HepG2 (cell line): Measurements from ENCODE around the gene GOT2.

Experiments used
- AKAP8 ChIP-seq: sonication (generic); formaldehyde crosslinking; IDR thresholded peaks from 2 replicates; pipeline ENCODE4 v1.5.1; 2020; ENCODE audit warnings: mild to moderate bottlenecking, missing genetic modification reagents
- CBFB ChIP-seq: sonication (generic); formaldehyde crosslinking; IDR thresholded peaks from 2 replicates; pipeline ENCODE4 v1.4.0; 2020; ENCODE audit warnings: missing genetic modification reagents
- CREM ChIP-seq, 2 experiments: sonication (generic) in 1 of 2; formaldehyde crosslinking in 1 of 2; IDR thresholded peaks; 2 replicates each; pipeline versions ENCODE4 v1.4.0 to v1.6.1; 2016 to 2020; ENCODE audit warnings: antibody characterized with exemption in 1 of 2, mild to moderate bottlenecking in 1 of 2, missing genetic modification reagents in 1 of 2
- EP300 ChIP-seq, 3 experiments: sonication (generic) in 1 of 3; formaldehyde crosslinking in 1 of 3; IDR thresholded peaks; 2 replicates each; pipeline versions ENCODE4 v1.5.1 to v1.6.1; 2011 to 2020; ENCODE audit warnings: low read depth in 2 of 3, low read length in 2 of 3, borderline replicate concordance in 1 of 3, improper control_type of control experiment in 1 of 3, mild to moderate bottlenecking in 1 of 3, missing genetic modification reagents in 1 of 3, moderate library complexity in 1 of 3
- HMG20A ChIP-seq: IDR thresholded peaks from 2 replicates; pipeline ENCODE4 v1.6.1; 2016; ENCODE audit warnings: borderline replicate concordance
- MEF2D ChIP-seq: sonication (generic); formaldehyde crosslinking; IDR thresholded peaks from 2 replicates; pipeline ENCODE4 v1.5.1; 2020; ENCODE audit warnings: mild to moderate bottlenecking, missing genetic modification reagents
- MXI1 ChIP-seq: IDR thresholded peaks from 3 replicates; pipeline ENCODE4 v1.6.1; 2012; ENCODE audit warnings: low read depth, low read length, inconsistent platforms, borderline replicate concordance
- NR1H2 ChIP-seq: sonication (generic); formaldehyde crosslinking; IDR thresholded peaks from 2 replicates; pipeline ENCODE4 v1.8.1; 2022; ENCODE audit warnings: low read depth, missing genetic modification reagents, borderline replicate concordance
- ZFY ChIP-seq: sonication (generic); formaldehyde crosslinking; IDR thresholded peaks from 2 replicates; pipeline ENCODE4 v1.4.0; 2020; ENCODE audit warnings: missing genetic modification reagents

DNA sequence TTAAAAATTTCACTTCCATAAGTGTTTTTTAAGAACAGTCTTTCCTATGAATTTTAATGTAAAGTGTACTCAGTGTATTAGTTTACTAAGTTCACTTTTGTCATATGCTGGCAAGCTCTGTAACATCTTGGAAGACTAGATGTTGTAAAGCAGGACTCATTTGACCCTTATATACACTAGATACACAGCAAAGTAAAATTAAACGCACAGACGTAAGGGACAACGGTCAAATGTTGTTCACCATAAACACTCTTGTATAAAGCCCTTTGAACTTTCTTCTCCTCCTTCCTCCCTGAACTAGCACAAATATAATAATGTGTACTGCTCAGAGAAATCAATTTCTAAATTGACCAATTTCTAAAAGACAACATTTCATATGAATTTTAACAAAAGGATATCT, 7.0 kb upstream of the GOT2 start:
- TF ChIP-seq AKAP8 (CRISPR knock-in tag) (no peak), HMG20A (CRISPR knock-in tag) (no peak), NR1H2 (no peak), CBFB (no peak), ZFY (no peak), MEF2D (CRISPR knock-in tag) (no peak), CREM (IDR thresholded peaks at IDR 0.05) (no peak), CREM (CRISPR knock-in tag; IDR thresholded peaks at IDR 0.05) (no peak), EP300 (IDR thresholded peaks at IDR 0.05; ENCODE audit: low read depth in 2 of 2, low read length in 2 of 2) (no peak), EP300 (CRISPR knock-in tag; IDR thresholded peaks at IDR 0.05; ENCODE audit: borderline replicate concordance) (no peak), MXI1 (no peak)
